NCI-H748 (cell line): ENCODE data around the gene MED16.

Experiments
- DNase-seq: peaks from one replicate; lab custom pipeline; 2025; ENCODE audit not compliant: unreplicated experiment; lab: John Stamatoyannopoulos, UW

MED16 gene

GRCh38 chr19:872266-872951, 20.6 kb downstream of the MED16 start:
- DNase-seq: peak; percentile 32

GRCh38 chr19:871446-872265, 21.3 kb downstream of the MED16 start:
- DNase-seq: no peak

- DNase-seq: no peak
These were observed 22.0 kb downstream of the MED16 start for GRCh38 chr19:870963-871401.

- no peak for DNase-seq
These were observed 22.7 kb downstream of the MED16 start for GRCh38 chr19:870314-870713.

GRCh38 chr19:869245-870177, 23.5 kb downstream of the MED16 start:
- DNase-seq: no peak

GRCh38 chr19:868458-869244, 24.3 kb downstream of the MED16 start:
- no peak for DNase-seq

GRCh38 chr19:867855-868457, 25.0 kb downstream of the MED16 start:
- no peak for DNase-seq

GRCh38 chr19:867301-867793, 25.6 kb downstream of the MED16 start:
- DNase-seq: no peak

GRCh38 chr19:866769-867300, 26.2 kb downstream of the MED16 start:
- DNase-seq: no peak

- no peak for DNase-seq
These were observed 29.7 kb downstream of the MED16 start for GRCh38 chr19:863315-863620.

- DNase-seq: peak; percentile 58
These were observed 30.2 kb downstream of the MED16 start for GRCh38 chr19:862581-863314.

GRCh38 chr19:861756-862580, 31.0 kb downstream of the MED16 start:
- DNase-seq: peak; percentile 81

- no peak for DNase-seq
These were observed 31.7 kb downstream of the MED16 start for GRCh38 chr19:861141-861755.

- DNase-seq: no peak
These were observed 33.8 kb downstream of the MED16 start, which contains the start of gene CFD for GRCh38 chr19:858868-859843. Gene CFD, plus strand, starts transcription at chr19:859664. Its CDS starts 26 bp downstream, at chr19:859690.

GRCh38 chr19:858284-858683, 34.7 kb downstream of the MED16 start:
- DNase-seq: no peak

GRCh38 chr19:855566-856120, 37.3 kb downstream of the MED16 start:
- peak; percentile 8 for DNase-seq
